AG20443 (cell line): ENCODE results near the gene DDR2.

Experiments
- DNase-seq: peaks from one replicate; pipeline ENCODE4 v3.0.0; 2012; ENCODE audit warnings: low spot score, mixed read lengths

DDR2 gene

DNA sequence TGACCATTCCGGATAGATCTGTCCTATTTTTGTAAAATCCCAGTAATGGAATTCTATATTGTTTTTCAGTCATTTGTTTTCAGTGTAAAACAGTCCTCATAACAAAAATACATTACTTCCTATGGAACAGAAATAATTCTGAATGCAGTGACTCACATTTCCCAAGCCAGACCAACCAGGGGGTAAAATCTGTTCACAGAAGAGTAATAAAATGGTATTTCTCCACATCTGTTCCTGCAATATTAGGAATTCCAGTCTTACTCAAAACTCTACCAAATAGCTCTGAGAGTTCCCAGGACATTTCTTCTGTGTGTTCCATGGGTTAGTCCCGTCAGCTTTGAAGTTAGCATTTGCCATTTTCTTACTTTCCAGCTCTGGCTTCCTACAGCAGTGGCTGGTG is 2.6 kb upstream of the DDR2 start:
- peak; percentile 51 for DNase-seq

GRCh38 chr1:162631546-162632191 is 595 bp upstream of the DDR2 start:
- DNase-seq, result peak; percentile 56

DNA sequence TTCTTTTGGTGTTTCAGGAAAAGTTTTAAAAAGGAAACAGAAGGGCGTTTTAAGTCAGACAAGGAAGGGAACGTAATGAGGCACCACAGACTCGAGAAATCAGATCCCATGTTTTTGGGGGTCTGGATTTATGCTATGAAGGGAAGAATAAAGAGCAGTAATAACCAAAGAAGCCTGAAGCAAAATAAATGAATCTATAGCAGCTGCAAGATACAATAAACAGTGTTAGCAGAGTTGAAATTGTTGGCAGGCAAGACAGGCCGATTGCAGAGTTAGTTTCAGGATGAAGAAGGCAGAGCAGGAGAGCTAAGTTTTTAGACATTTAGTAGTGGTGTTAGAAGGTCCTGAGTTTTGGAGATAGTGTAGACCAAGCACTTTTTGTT is 425 bp downstream of the DDR2 start:
- no peak for DNase-seq

GRCh38 chr1:162633081-162633762 is 958 bp downstream of the DDR2 start:
- DNase-seq, result peak; percentile 29

DNA sequence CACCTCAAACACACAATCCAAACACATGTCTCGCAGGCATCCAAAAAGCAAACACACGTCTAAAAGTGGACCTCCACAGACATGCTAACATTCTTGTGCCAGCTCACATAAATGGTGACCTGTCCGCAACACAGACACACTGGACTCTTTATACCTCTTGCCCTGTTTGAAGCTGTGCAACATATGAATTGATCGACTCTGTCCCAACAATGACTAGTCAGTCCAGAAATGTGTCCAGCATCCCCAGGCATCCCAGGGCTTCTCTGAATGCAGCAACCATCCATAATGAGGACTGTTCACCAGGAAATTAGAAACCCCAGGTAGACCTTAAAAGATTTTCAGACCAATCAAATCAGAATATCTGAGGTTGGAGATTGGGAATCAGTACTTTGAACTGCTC is 3.2 kb downstream of the DDR2 start:
- no peak for DNase-seq

GRCh38 chr1:162639718-162640117 is 7.5 kb downstream of the DDR2 start:
- DNase-seq, result no peak

DNA sequence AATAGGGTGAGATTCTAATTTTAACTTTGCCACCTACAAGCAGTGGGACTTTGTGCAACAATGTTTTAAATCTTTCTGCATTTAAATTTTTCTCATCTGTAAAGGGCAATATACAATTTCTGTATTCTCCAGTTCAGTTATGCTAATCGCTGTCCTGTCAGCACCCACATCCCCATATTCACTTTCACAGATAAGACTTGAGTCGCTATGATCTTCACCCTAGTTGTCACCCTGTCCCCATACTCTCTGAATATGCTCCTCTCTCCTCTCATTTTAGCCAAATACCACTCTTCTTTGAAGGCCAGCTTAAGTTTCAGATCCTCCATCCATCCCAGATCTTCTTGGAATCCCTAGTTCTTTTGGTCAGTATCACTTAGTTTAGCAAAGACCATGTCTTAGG is 8.8 kb downstream of the DDR2 start:
- no peak for DNase-seq

DNA sequence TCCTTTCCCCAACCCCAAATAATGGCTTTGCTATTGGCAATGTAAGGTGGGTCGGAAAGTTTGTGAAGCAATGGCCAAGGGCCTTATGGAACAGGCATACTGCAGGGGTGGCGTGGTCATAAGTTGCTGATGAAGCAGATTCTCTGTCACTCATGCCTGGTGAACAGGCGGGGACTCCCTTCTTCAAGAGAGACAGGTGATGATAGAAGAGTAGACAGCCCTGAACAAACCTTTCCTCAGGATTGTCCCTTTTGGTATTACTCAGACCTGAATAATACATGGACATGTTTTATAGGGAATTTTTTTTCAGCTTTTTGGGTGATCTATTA is 12.7 kb downstream of the DDR2 start:
- no peak for DNase-seq

GRCh38 chr1:162645666-162646065 is 13.4 kb downstream of the DDR2 start:
- no peak for DNase-seq

DNA sequence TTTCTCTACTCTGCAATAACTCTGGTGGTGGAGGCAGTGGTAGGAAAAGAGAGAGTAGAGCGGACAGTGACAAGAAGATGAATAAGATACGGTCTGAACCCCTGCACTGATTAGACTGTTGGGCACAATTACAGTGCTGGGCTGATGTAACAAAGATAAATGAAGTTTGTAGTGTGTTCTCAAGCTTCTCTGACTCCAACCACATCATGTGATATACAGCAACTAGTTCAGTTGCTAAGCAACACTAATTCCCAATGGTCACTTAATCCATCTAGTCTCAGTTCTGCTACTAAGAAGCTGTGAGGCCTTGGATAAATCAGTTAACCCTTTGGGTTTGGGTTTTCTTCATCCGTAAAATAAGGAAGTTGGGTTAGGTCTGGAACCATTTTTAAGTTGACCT is 17.3 kb downstream of the DDR2 start:
- DNase-seq, result no peak

DNA sequence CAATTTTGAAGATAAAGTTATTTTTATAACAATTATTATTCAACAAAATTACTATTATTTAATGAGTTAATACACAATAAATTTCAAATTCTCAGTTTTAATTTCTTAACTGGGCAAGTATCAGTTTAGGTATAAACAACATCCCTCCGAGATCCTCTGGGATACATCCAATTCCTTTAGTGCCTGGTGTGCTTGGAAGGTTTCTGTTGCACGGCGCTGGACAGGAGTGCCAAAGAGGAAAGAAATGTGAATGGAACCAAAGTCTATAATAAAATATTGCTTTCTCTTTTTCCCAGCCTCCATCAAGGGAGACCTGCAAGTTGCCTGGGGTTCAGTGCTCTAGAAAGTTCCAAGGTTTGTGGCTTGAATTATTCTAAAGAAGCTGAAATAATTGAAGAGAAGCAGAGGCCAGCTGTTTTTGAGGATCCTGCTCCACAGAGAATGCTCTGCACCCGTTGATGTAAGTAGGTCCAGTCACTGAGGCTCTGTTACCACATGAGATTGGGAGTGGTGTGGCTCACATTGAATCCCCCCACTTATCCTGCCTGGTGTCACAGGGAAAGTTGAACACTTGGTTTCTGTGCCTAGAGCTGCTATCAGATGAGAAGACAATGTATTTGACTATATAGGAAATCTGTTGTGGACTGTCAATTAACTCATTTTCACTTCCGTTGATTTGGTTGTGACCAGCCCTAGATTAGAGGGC is 22.8 kb downstream of the DDR2 start:
- no peak for DNase-seq

DNA sequence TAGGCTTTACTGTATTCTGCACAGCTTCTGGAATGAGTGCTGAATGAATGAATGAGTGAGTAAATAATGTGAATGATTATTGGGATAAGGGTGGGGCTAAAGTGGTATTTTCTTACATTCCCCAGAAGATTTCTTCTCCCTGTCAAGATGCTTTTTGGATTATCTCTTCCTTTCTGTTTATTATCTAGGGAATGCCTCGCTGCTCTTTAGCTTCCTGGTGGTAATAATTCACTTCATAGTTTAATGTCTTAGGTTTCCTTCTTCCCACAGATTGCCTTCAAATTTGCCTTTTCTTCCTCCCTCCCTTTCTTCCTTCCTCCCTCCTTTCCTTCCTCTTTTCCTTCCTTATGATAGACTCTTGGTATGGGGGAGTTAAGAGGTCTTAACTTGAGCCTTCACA is 24.0 kb downstream of the DDR2 start:
- no peak for DNase-seq

DNA sequence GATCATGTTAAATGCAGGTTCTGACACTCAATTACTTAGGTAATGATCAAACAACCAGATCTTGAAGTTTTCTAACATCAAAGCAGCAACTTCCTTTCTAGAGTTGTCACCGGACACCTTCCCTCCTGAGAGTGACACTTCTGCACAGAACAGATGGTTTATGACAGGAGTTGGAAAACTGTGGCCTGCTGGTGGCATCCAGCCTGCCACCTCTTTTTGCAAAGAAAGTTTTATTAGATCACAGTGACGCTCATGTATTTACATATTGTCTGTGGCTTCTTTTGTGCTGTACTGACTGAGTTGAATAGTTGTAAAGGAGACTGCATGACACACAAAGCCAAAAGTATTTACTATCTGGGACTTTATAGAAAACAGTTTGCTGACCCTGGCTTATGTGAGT is 28.3 kb downstream of the DDR2 start:
- DNase-seq, result no peak

DNA sequence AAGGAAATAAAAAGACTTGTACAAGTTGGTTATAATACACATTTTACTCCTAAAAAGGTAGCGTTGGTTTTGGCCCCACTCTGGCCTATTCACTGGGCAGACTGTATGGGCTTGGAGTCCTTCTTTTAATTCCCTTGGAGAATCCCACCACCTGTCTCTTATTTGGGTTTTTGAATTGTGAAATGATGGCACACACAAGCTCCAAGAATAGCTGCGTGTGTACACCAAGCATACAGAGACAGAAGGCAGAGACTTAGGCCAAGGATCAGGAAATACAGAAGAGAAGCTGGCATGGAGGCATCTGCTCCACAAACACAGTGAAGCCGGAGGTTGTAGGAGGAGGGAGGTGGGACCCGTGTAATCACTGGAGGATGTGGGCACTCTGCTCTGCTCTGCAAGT is 29.1 kb downstream of the DDR2 start:
- DNase-seq, result no peak

- no peak for DNase-seq
Measured at GRCh38 chr1:162662013-162662412, 29.7 kb downstream of the DDR2 start.

GRCh38 chr1:162663086-162663485 is 30.8 kb downstream of the DDR2 start:
- DNase-seq, result no peak

- peak; percentile 84 for DNase-seq
Measured at GRCh38 chr1:162663589-162664106, 31.4 kb downstream of the DDR2 start.

GRCh38 chr1:162666006-162666645 is 33.9 kb downstream of the DDR2 start:
- DNase-seq, result no peak

GRCh38 chr1:162667381-162668080 is 35.3 kb downstream of the DDR2 start:
- no peak for DNase-seq

GRCh38 chr1:162670928-162671663 is 38.8 kb downstream of the DDR2 start:
- DNase-seq, result peak; percentile 72

- DNase-seq, result no peak
Measured at GRCh38 chr1:162671664-162672410, 39.6 kb downstream of the DDR2 start.
